SKM-1 (cell line): ENCODE results near the gene CORO2B.
A peak's percentile ranks its signal among the peaks of the same experiment; 100 is the strongest.
"Not testable (repeated sequence)": the region's sequence is repeated elsewhere in the genome, so short reads cannot be mapped to it uniquely, and the experiment has no call there.

Experiments
- DNase-seq: peaks from one replicate; lab custom pipeline; 2025; ENCODE audit not compliant: unreplicated experiment; lab: John Stamatoyannopoulos, UW

Gene CORO2B

DNA sequence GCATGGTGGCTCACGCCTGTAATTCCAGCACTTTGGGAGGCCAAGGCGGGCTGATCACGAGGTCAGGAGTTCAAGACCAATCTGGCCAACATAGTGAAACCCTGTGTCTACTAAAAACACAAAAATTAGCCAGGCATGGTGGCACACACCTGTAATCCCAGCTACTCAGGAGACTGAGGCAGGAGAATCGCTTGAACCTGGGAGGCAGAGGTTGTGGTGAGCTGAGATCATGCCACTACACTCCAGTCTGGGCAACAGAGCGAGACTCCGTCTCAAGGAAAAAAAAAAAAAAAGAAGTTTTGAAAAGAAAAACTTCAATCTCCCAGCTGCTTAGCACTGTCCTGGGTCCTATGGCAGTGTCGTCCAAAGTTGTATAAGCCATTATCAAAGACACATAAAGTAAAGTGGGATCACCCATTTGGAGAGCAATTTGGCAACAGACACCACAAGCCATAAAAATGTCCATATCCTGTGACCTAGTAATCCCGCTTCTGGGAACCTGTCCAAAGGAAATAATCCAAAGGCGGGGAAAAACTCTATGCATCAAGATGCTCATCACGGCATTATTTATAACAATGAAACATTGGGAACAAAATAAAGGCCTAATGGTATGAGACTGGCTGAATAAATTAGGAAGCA, 26.2 kb downstream of the CORO2B start:
- not testable (repeated sequence) for DNase-seq

DNA sequence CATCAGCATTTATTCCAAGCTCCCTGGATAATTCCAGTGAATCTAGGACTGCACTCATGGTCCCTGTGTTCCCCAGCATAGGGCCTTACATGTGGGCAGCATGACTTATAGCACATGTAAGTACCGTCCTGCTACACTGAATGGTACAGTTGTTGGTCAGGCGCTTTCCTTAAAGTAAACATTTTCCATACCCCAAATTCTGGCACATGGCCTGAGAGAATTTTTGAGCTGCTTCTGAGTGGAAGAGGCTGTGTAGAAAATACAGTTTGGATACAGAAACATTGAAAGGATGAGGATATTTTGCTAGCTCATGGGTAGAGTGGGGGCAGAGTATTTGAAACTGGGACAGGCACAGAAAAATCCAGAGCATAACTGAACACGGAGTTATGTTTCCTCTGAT, 27.6 kb downstream of the CORO2B start:
- DNase-seq: no peak

DNA sequence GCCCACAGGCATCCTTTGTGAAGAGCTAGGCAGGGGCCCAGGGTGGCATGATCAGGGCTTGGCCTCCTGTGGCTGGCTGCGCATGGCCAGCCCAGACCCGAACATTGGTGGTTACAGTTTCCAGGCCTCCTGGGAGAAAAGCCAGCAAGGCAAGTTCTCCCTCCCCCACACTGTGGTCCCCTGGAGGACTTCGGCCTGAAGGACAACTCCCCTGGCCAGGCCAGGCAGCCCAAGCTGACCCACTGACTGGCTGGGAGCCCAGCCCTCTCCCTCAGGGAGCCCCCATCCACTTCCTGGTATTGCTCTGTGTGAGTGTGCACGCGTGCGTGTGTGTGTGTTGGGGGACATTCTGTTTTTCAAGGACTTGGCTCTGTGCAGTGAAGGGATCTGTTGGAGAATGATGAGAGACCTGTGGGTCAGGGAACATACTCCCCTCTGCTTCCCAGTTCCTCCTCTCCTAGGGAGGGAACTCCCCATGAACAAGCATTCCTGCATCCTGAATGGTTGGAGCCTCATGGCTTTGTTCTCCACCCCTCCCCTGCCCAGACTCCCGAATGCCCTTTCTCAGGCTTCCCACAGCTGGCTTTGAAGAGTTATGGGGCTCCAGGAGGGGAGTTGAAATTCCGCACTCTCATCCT, 29.5 kb downstream of the CORO2B start:
- DNase-seq: no peak

DNA sequence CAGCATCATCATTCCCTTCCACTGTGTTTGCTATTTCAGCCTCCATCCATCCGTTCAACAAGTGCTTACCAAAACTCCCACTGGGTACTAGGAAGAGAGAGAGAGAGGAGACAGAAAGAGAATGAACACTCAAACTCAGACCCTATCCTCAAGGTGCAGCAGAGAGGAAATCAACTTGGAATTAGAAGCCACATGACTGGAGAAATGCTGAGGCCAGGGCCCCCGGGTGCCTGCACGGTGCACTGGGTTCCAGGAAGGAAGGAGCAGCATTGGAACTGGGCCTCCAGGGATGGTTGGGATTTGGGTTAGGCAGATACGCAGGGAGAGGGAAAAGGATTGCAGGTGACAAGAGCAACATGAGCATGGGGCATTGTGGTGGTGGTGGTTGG, 30.0 kb downstream of the CORO2B start:
- no peak for DNase-seq

DNA sequence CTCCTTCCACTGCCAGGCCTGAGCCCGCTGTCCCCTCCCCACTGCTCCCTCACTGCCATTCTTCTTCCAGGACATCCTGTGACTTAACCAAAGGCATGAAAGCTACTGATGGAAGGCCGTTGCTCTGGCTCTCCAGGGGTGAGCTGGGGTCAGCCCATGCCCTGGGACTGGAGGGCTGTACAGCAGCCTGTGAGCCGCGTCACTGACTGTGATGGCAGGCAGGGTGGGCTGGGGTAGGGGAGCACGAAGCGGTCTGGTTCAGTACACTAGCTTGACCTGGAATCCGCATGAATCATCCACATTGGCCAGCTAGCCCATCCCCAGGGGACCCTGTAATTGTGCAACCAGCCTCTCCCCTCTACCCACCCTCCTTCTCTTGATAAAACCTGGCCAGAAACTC, 30.8 kb downstream of the CORO2B start:
- no peak for DNase-seq

DNA sequence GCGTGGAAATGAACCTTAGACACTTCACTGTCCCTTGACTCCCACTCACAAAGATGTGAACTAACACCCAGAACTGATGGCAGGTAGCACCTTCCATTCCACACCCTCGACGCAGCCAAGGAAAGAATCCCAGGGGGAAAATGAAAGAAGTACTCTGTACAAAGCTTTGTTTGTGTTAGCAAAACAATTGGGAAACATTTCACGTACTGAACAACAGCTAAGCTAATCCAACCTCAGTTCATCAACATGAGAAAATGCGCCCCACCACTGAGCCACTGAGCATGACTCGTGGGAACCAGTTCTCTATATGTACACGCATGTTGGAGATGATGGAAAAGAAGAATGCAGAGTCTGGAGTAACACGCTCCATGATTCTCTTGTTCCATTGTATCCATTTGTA, 32.0 kb downstream of the CORO2B start:
- no peak for DNase-seq

DNA sequence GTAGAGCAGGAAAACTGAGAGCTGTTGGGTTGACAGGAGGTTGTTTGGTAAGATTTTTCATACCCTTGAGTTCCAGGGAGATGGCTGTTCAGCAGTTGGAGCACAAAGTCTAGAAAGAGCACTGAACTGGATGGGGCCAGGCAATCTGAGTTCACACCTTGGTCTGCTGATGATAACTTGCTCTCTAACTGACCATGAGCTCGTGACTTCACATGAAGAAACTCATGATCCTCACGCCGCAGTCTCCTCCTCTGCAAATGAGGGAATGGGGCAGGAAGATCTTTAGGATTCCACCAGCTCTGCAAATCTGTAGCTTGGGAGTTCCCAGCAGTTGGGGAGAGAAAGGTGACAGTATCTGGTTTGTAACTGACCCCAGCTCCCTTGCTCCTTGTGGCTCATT, 33.7 kb downstream of the CORO2B start:
- no peak for DNase-seq

DNA sequence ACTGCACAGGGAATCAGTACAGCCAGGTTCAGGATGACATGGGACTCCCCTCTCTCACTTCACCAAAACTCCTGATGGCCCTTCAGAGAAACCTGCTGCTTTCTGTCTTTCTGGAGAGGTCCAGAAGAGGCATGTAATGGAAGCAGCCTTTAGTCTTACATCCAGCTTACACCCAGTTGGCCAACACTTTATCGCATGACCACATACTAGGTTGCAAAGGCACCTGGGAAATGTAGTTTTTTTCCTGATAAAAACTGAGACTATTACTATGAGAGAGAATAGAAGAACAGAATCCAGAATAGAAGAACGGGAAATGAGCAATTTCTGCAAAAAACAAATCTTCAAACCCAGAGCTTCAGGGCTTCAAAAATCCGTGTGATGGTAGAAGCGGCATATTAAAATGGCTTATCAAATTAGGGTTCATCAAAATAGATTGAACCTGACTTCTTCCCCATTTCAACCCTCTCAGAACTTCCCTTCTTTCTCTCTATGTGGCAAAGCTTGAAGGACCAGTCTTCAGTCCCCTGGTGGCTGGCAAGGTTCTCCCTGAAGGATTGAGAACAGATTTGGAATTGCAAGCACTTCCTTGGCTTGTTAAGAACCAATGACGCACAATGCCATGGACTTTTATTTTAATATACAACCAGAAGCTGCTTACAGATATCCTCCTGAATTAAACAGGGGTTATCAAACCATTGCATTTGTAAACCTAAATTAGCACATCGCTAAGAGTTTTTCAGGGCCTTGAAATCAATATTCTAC, 34.4 kb downstream of the CORO2B start:
- no peak for DNase-seq

DNA sequence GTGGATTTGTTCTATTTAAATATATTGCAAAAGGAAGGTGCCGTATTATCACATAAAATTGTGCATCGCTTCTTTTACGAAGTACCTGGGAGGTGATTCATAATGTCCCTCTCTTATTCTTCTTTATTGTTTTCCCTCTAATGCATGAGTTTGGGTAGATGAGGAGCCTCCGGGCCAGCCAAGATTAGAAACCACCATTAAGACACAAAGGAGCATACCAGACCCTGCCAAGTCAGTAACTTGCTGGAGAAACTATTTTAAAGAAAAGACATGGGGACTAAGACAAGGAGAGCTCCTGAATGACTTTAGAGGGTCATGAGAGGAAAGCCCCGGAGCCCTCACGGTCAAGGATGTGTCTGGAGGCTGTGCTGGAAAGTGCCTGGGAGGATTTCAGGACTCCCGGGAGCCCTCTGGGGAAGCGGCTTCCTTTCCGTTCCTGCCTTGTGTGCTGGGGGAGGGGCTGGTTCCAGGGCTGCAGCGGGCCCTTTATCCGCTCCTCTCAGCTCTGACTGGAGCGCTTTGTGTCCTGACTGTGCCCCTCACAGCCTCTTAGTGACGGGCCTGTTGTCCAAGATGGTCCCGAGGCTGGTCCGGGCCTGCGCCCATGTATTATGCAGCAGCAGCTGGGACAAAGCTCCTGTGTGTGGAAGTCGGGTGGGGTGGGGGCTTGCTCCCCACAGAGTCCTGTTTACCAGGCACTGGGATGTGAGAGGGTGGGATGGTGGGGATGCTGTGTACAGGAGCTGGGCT, 35.7 kb downstream of the CORO2B start:
- no peak for DNase-seq

DNA sequence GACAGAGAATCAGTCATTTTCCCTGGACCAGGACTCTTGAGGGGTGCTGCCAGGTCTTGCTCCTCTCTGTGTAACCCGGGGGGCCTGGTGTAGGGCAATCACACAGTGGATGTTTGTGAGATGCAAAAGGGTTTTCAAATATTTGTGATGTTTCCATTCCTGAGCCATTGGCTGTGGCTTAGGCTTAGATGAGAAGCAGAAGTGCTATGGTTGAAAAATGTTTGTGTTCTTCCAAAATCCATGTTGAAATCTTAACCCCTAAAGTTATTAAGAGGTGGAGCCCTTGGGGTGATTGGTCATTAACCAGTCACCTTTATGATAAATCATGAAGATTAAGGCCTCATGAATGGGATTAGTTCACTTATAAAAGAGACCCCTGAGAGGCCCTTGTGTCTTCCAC, 36.5 kb downstream of the CORO2B start:
- DNase-seq: no peak

DNA sequence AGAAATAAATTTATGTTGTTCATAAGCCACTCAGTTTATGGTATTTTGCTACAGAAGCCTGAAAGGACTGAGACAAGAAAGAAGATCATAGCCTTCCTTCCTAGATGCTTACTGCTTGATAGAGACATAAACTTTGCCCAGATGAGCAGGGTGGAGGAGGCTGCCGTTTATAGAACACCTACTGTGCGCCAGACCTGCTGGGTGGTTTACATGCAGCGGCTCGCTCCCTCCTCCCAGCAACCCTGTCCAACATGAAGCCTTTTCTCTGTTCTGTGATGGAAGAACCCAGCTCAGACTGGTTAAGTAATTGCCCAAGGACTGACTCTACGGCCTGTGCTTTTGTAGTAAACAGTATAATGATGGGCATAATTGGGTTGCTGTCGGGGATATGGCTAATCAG, 37.0 kb downstream of the CORO2B start:
- no peak for DNase-seq

DNA sequence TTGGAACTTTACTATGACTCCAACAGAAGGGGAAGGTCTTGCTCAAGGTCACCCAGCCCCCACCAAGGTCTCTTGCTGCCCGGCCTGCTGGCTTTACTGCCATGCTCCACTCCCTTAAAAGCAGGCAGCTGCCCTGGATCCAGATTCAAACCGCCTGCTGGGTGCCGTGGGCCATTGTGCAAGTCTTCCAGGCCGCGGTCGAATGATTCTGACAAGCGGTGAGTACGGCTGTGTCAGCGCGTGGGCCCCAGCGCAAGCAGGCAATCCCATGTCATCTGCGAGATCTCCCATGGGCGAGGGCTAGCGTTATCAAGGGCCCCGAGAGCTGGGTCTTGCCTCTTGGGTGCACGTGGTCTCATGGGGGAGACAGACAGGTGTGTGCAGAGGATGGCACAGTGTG, 37.6 kb downstream of the CORO2B start:
- no peak for DNase-seq

DNA sequence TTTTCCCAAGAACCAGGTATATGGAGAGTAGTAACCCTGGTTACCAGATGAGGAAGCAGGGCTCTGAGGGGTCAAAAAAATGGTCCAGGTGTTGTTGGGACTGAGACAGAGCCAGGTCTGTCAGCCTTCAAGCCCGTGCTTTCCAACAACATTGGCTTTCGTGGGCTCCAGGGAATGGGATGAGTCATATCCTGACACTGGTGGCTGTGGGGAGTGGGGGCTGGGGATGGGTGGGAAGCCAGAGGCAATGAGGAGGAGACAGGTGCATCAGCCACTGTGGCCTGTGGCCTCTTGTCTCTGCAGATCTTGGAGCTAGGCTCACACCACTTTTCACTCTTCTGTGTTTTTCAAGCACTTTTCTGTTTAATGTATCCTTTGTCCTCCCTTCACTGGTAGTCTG, 38.2 kb downstream of the CORO2B start:
- no peak for DNase-seq

DNA sequence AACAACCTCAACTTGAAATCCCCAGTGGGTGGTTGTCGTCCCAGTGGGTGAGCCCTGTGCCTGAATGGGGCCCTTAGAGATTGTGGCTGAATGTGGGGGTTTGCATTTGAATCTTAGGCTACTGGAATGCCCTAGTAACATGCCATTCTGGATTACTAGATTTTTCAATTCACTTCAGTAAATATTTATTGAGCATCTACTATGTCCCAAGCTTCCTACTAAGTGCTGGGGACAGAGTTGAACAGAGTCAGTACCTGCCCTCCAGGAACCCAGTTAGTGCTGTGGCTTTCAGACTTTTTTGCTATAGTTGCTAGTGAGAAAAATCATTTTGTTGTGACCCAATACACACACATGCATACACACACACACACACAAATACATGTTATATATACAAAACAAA, 39.0 kb downstream of the CORO2B start:
- DNase-seq: no peak

DNA sequence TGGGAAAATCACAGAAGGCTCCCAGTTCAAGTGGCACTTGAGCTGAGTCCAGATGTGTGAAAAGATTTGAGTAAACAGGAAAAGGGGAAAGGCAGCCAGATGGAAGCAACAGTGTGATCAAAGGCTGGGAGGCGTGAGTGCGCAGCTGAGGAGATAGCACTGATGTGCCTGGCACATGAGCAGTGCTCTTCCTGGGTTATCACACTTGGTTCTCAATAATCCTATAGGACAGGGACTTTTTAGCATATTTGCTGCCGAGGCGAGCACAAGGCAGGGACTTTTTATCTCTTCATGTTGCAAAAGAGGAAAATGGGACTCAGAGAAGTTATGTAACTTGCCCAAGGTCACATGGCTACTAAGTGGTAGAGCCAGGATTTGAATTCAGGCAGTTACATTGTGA, 39.6 kb downstream of the CORO2B start:
- DNase-seq: peak; percentile 29

DNA sequence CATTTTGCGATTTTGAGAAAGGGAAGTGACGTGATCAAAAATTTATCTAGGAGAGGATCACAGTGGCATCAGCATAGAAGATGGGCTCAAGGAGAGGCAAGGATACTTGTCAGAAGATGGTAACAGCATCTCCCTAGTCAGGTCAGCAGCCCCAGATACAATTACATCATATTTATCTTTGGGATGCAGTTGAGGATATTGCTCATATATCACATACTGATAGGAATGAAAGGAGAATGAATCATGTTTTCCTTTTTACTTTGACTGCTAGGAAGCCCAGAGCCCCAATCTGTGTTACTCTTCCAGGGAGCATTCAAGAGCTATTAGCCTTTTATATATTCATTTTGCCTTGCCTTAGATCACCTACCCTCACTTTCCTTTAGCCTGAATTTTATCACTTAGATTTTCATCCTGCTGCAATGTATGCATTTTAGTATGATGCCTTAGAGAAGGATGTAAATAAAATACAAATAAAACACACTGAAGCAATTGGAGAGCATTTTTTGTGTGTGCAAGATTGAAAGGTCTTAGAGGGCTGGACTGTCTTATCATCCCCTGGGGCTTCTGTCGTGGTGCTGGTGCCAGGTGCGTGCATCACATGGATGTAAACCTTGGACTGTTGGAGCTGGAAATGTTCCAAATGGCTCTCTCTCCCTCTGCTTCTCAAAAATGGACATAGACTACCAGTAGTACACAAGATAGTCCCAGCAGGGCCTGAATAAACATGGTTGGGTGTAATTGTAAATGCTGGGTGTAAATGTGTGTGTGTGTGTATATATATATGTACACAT, 40.3 kb downstream of the CORO2B start:
- DNase-seq: no peak

DNA sequence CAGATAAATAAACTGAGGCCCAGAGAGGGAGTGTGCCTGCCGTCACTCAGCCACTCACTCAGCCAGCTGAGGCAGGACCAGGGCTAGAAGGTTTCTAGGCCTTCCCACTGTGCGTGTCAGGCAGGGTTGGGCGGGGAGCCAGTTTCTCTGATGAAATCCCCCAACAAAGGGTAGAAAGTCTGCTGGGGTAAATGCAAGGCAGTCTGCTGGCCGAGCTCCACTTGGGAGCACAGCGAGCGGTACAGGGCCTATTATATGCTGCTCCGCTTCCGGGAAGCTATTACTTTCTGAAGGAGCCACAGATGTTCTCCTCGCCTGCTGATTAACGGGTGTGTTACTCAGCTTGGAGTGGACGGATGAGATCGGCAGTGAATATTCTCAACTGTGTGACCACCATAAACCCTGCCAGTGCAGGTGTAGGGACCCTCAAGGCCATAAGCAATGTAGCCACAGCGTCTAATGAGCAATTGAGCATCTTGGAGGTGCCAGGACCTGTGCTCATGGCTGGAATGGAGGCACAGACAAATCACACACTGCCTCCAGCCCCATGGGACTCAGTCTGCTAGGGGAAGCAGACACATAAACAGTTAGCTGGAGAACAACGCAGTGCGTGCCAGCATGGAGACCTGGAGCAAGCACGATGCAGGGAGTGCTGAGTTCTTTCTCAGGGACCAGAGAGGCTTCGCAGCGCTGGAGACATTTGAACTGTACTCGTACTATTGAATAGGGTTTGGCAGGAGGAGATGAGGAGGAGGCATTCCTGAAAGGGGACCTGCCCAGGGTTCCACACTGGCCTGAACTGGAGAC, 42.1 kb downstream of the CORO2B start:
- DNase-seq: peak; percentile 60

DNA sequence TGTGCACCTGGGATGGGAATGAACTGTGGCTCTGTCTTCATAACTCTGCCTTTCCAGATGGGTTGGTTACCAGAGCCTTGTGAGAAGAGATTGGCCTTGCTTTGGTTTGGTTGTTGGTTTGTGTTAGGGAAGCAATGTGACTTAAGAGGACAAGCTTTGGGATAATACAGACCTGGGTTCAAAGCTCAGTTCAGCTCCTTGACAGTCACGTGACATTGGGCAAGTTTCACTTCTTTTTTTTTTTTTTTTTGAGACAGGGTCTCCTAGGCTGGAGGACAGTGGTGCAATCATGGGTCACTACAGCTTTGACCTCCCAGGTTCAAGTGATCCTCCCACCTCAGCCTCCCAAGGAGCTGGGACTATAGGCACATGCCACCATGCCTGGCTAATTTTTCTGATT, 42.7 kb downstream of the CORO2B start:
- DNase-seq: no peak

DNA sequence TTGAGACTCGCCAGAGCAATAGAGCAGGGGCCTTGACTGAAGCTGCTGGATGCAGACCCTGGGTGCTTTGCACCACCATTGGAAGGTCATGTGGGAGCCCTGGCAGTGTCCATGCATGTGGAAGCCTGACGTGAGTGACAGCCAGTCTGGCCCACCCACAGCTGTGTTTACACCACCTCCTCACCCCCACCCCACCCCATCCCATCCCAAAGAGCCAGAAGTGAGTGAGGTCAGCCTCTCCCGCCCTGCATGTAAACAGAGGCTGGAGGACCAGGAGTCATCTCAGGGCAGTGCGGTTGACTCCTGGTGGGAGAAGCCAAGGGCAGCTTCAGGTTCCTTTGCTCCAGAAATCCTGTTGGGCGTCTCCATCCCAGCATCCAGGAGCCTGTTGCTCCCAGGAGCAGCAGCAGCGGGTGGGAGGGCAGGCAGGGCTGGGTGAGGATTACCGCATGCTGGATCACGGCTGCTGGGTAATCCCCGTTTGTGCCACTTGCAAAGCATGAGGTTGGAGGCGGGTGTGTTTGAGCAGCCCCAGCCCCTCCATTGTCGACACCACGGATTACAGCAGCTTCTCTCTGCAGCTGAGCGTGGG, 44.6 kb downstream of the CORO2B start:
- no peak for DNase-seq

DNA sequence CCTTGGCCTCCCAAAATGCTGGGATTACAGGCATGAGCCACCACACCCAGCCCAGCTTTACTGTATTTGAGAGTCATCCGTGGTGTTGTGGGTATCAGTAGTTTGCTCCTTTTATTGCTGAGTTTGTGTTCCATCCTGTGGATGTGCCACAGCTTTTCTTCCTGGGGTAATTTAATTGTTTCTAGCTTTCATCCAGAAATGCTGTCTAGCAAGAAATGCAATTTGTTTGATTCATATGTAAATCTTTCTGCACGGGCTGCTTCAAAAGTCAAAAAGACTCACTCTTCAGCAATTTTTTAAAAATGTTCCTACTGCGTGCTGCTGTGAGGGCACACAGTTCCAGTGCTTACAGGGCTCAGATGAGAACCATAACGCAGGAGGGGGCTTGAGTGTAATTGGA, 47.1 kb downstream of the CORO2B start:
- DNase-seq: no peak
